IMR-90 (cell line): ENCODE results near the gene DNM1. TPM values are rescaled to one million over a fixed set of nuclear protein-coding genes. Genes with fewer than 3 reads are reported as not detected.

Source experiments
- ATAC-seq: fragments of 200-7000 bp; cut with Tn5 transposase; 2 replicates; pipeline ENCODE4 v1.9.1; 2020; ENCODE audit warnings: low read depth, mild to moderate bottlenecking, moderate library complexity
- BruUV-seq: library from RNA; stranded (reverse); fragments of 400-500 nt; replicated peaks from 2 replicates; lab custom pipeline; 2021; lab: Mats Ljungman, UMichigan
- CTCF ChIA-PET: fragments of 300-600 bp; formaldehyde crosslinking; extraction: SDS; loops from one replicate; lab custom pipeline; 2021; ENCODE audit warnings: antibody characterized with exemption; lab: Yijun Ruan, JAX
- POLR2A ChIA-PET: fragments of 300-600 bp; sonication (Branson Sonifier 250); formaldehyde crosslinking; loops from one replicate; lab custom pipeline; 2022; ENCODE audit warnings: antibody characterized with exemption; ENCODE audit not compliant: unreplicated experiment; lab: Charles Lee
- DNase-seq: peaks from one replicate; pipeline ENCODE4 v3.0.0; 2013
- H2AFZ ChIP-seq: replicated peaks from 2 replicates; pipeline ENCODE3; 2013; ENCODE audit warnings: low read length, mild to moderate bottlenecking; ENCODE audit not compliant: poor library complexity
- H2AK5ac ChIP-seq: 2 replicates; pipeline ENCODE4 v1.6.1; 2013; ENCODE audit warnings: low read depth, low read length, inconsistent platforms
- H2AK9ac ChIP-seq: replicated peaks from 2 replicates; pipeline ENCODE3; 2013; ENCODE audit warnings: mild to moderate bottlenecking, low read depth, low read length, moderate library complexity; ENCODE audit not compliant: poor library complexity
- H2BK120ac ChIP-seq: 2 replicates; pipeline ENCODE4 v1.6.1; 2013; ENCODE audit warnings: low read depth, low read length, inconsistent platforms
- H2BK15ac ChIP-seq: 3 replicates; pipeline ENCODE4 v1.6.1; 2013; ENCODE audit warnings: low read depth, low read length, inconsistent platforms
- H2BK20ac ChIP-seq: 2 replicates; pipeline ENCODE4 v1.6.1; 2013; ENCODE audit warnings: low read depth, mild to moderate bottlenecking, inconsistent platforms, low read length, moderate library complexity
- H2BK5ac ChIP-seq: 2 replicates; pipeline ENCODE4 v1.6.1; 2013; ENCODE audit warnings: mild to moderate bottlenecking, low read depth, low read length, inconsistent platforms; ENCODE audit not compliant: poor library complexity, severe bottlenecking
- H3K14ac ChIP-seq: replicated peaks from 2 replicates; pipeline ENCODE4 v1.6.1; 2013; ENCODE audit warnings: low read depth, low read length, inconsistent platforms
- H3K18ac ChIP-seq: 2 replicates; pipeline ENCODE4 v1.6.1; 2013; ENCODE audit warnings: low read depth, low read length, control low read depth
- H3K23ac ChIP-seq: 2 replicates; pipeline ENCODE4 v1.6.1; 2013; ENCODE audit warnings: low read depth, low read length, inconsistent platforms
- H3K27ac ChIP-seq: 2 replicates; pipeline ENCODE4 v1.5.1; 2013; ENCODE audit warnings: mild to moderate bottlenecking, control low read depth, low read length; ENCODE audit not compliant: insufficient read depth
- H3K27me3 ChIP-seq: 2 replicates; pipeline ENCODE4 v1.6.1; 2013; ENCODE audit warnings: low read length; ENCODE audit not compliant: control insufficient read depth, insufficient read depth
- H3K36me3 ChIP-seq: 2 replicates; pipeline ENCODE4 v1.6.1; 2013; ENCODE audit warnings: low read length, mixed read lengths; ENCODE audit not compliant: control insufficient read depth, insufficient read depth
- H3K4ac ChIP-seq: 2 replicates; pipeline ENCODE4 v1.6.1; 2013; ENCODE audit warnings: low read depth, low read length, inconsistent platforms
- H3K4me1 ChIP-seq: 2 replicates; pipeline ENCODE4 v1.6.1; 2013; ENCODE audit warnings: low read length, mixed read lengths; ENCODE audit not compliant: control insufficient read depth, insufficient read depth
- H3K4me2 ChIP-seq: 2 replicates; pipeline ENCODE4 v1.6.1; 2013; ENCODE audit warnings: low read depth, mild to moderate bottlenecking, control low read depth, low read length, moderate library complexity
- H3K4me3 ChIP-seq: 2 replicates; pipeline ENCODE4 v1.5.1; 2013; ENCODE audit warnings: low read depth, mild to moderate bottlenecking, control low read depth, low read length, moderate library complexity; ENCODE audit not compliant: insufficient read depth
- H3K56ac ChIP-seq: 2 replicates; pipeline ENCODE4 v1.6.1; 2013; ENCODE audit warnings: low read length, inconsistent platforms; ENCODE audit not compliant: insufficient read depth; ENCODE audit errors: extremely low read depth
- H3K79me1 ChIP-seq, 2 experiments: 2 replicates each; pipeline ENCODE4 v1.6.1; 2013; ENCODE audit warnings: low read length in 2 of 2, inconsistent platforms in 1 of 2, low read depth in 1 of 2
- H3K9ac ChIP-seq: 2 replicates; pipeline ENCODE4 v1.6.1; 2013; ENCODE audit warnings: low read depth, low read length, control low read depth
- H3K9me1 ChIP-seq: 2 replicates; pipeline ENCODE4 v1.6.1; 2013; ENCODE audit warnings: low read length, inconsistent platforms; ENCODE audit not compliant: insufficient read depth
- H3K9me3 ChIP-seq: 2 replicates; pipeline ENCODE4 v1.6.1; 2013; ENCODE audit warnings: low read length; ENCODE audit not compliant: control insufficient read depth, insufficient read depth
- H4K20me1 ChIP-seq: 2 replicates; pipeline ENCODE4 v1.6.1; 2013; ENCODE audit warnings: low read length, inconsistent platforms; ENCODE audit not compliant: insufficient read depth
- H4K5ac ChIP-seq: 2 replicates; pipeline ENCODE4 v1.6.1; 2013; ENCODE audit warnings: mild to moderate bottlenecking, low read depth, low read length, control low read depth
- H4K8ac ChIP-seq, 2 experiments: 2 replicates each; pipeline ENCODE4 v1.6.1; 2013; ENCODE audit warnings: low read depth in 2 of 2, low read length in 2 of 2, control low read depth in 1 of 2, inconsistent platforms in 1 of 2
- H4K91ac ChIP-seq: 2 replicates; pipeline ENCODE4 v1.6.1; 2013; ENCODE audit warnings: low read depth, low read length, inconsistent platforms; ENCODE audit not compliant: insufficient read depth
- BHLHE40 ChIP-seq: fragments of 150-350 bp; IDR thresholded peaks from 2 replicates; pipeline ENCODE4 v1.6.1; 2016; ENCODE audit warnings: mild to moderate bottlenecking, low read depth, low read length
- CEBPB ChIP-seq: IDR thresholded peaks from 2 replicates; pipeline ENCODE4 v1.6.1; 2012; ENCODE audit warnings: low read depth, low read length, improper control_type of control experiment
- CHD1 ChIP-seq: IDR thresholded peaks from 2 replicates; pipeline ENCODE4 v1.6.1; 2012; ENCODE audit warnings: low read depth, low read length, improper control_type of control experiment
- ELK1 ChIP-seq: fragments of 150-350 bp; IDR thresholded peaks from 2 replicates; pipeline ENCODE4 v1.6.1; 2016; ENCODE audit warnings: low read depth, mild to moderate bottlenecking, low read length, moderate library complexity, borderline replicate concordance
- FOS ChIP-seq: fragments of 150-350 bp; IDR thresholded peaks from 2 replicates; pipeline ENCODE4 v1.6.1; 2016; ENCODE audit warnings: low read depth, low read length
- MAFK ChIP-seq: IDR thresholded peaks from 2 replicates; pipeline ENCODE4 v1.6.1; 2012; ENCODE audit warnings: low read depth, low read length, improper control_type of control experiment
- MAZ ChIP-seq: IDR thresholded peaks from 2 replicates; pipeline ENCODE4 v1.6.1; 2012; ENCODE audit warnings: low read depth, mild to moderate bottlenecking, low read length, improper control_type of control experiment, moderate library complexity, borderline replicate concordance
- MXI1 ChIP-seq: IDR thresholded peaks from 2 replicates; pipeline ENCODE4 v1.6.1; 2012; ENCODE audit warnings: low read depth, mild to moderate bottlenecking, low read length, moderate library complexity, borderline replicate concordance
- NFE2L2 ChIP-seq: fragments of 150-350 bp; IDR thresholded peaks from 2 replicates; pipeline ENCODE4 v1.6.1; 2016; ENCODE audit warnings: low read depth, mild to moderate bottlenecking, low read length
- RCOR1 ChIP-seq: IDR thresholded peaks from 2 replicates; pipeline ENCODE4 v1.6.1; 2012; ENCODE audit warnings: mild to moderate bottlenecking, low read length, improper control_type of control experiment; ENCODE audit not compliant: insufficient replicate concordance
- RFX5 ChIP-seq: IDR thresholded peaks from 2 replicates; pipeline ENCODE4 v1.8.0; 2012; ENCODE audit warnings: low read depth, mild to moderate bottlenecking, low read length, moderate library complexity
- SMC3 ChIP-seq: fragments of 150-350 bp; IDR thresholded peaks from 2 replicates; pipeline ENCODE4 v1.6.1; 2016; ENCODE audit warnings: low read depth, mild to moderate bottlenecking, antibody characterized with exemption, low read length, moderate library complexity
- WGBS, 2 experiments: methylation state at CpG; one replicate each; pipeline versions ENCODE4 v1.1.5 to v1.1.7; 2013; ENCODE audit warnings: missing lambda C conversion rate in 2 of 2; ENCODE audit not compliant: insufficient read length in 1 of 2; ENCODE audit errors: extremely low coverage in 2 of 2; 5-methylcytosine and 5-hydroxymethylcytosine counted together
- dilution Hi-C: fragments of 300-500 bp; cut with HindIII; formaldehyde crosslinking; loops from one replicate; pipeline ENCODE4 v1.14.3; 2018; ENCODE audit warnings: low sequenced_read_pairs; ENCODE audit not compliant: unreplicated experiment
- in situ Hi-C: fragments of 300-500 bp; cut with MboI; formaldehyde crosslinking; loops from 3 replicates; pipeline ENCODE4 v1.14.3; 2019; ENCODE audit warnings: low sequenced_read_pairs, inconsistent platforms, mixed read lengths
- intact Hi-C: fragments of 100-400 bp; cut with micrococcal nuclease; formaldehyde crosslinking; loops from 2 replicates; pipeline ENCODE4 v1.10.0; 2022
- polyA plus RNA-seq, 3 experiments: library from polyadenylated mRNA; depleted of rRNA; stranded (reverse); fragments of >200 nt; gene quantifications; 2 replicates each; pipeline ENCODE4 v1.2.3, GENCODE V29; 2012; ENCODE audit warnings: low replicate concordance in 1 of 3
- total RNA-seq: library from RNA; depleted of rRNA; stranded (reverse); fragments of >200 nt; gene quantifications from 2 replicates; pipeline ENCODE4 v1.2.3, GENCODE V29; 2012
- TF ChIP-seq, protein P1 (sequence below): conservative IDR thresholded peaks from 2 replicates; pipeline ENCODE4 v1.5.1; 2012; ENCODE audit warnings: mild to moderate bottlenecking, low read depth, low read length, improper control_type of control experiment

Gene DNM1
- total and polyA plus RNA-seq, 2 of the 4 experiments (the other 2 are of a cell fraction): 13.6 to 17.7 TPM

- TF ChIP-seq FOS: no peak
- no peak for TF ChIP-seq RFX5
Measured at GRCh38 chr9:128218518-128219389, 15.6 kb downstream of the DNM1 start (continued).

DNA sequence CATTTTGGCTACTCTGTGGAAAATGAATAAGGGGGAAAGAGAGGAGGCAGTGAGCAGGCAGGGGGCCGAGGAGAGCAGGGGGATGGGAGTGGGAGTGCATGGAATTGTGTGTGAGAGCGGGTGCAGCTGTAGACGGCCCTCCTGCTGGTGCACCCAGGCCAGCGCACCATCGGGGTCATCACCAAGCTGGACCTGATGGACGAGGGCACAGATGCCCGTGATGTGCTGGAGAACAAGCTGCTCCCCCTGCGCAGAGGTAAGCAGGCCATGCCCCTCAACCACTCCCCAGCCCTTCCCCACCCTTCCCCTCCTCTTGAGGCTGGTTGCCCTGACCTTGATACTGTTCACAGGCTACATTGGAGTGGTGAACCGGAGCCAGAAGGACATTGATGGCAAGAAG is 16.7 kb downstream of the DNM1 start:
- TF ChIP-seq ELK1 (no peak), CEBPB (no peak), SMC3 (no peak), NFE2L2 (no peak), RCOR1 (no peak), CHD1 (no peak), MAFK (no peak), MXI1 (no peak), RFX5 (no peak), MAZ (no peak), BHLHE40 (no peak)
- TF ChIP-seq, protein P1, sequence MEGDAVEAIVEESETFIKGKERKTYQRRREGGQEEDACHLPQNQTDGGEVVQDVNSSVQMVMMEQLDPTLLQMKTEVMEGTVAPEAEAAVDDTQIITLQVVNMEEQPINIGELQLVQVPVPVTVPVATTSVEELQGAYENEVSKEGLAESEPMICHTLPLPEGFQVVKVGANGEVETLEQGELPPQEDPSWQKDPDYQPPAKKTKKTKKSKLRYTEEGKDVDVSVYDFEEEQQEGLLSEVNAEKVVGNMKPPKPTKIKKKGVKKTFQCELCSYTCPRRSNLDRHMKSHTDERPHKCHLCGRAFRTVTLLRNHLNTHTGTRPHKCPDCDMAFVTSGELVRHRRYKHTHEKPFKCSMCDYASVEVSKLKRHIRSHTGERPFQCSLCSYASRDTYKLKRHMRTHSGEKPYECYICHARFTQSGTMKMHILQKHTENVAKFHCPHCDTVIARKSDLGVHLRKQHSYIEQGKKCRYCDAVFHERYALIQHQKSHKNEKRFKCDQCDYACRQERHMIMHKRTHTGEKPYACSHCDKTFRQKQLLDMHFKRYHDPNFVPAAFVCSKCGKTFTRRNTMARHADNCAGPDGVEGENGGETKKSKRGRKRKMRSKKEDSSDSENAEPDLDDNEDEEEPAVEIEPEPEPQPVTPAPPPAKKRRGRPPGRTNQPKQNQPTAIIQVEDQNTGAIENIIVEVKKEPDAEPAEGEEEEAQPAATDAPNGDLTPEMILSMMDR: no peak
- Histone ChIP-seq H3K4me1 (peaks cover 17% of the 10 kb centered on the region), H2AK5ac (no peak overlapping the region), H3K9me3 (no peaks in the 10 kb centered on the region), H3K79me1 (no peaks in the 10 kb centered on the region; a peak in 1 of 4 replicates), H4K20me1 (0 out of 2 replicates have a peak, but pooled peaks cover 4% of the 10 kb centered on the region), H3K27me3 (no peaks in the 10 kb centered on the region), H3K27ac (no peak overlapping the region), H3K4me2 (no peak overlapping the region), H3K18ac (no peak overlapping the region), H3K14ac (no peak overlapping the region), H3K4me3 (no peak overlapping the region), H3K4ac (no peak overlapping the region), H2BK5ac (no peak overlapping the region), H4K5ac (no peak overlapping the region), H2BK15ac (no peak overlapping the region), H3K56ac (no peak overlapping the region), H4K91ac (no peak overlapping the region), H3K9me1 (peaks cover 14% of the 10 kb centered on the region), H2BK120ac (no peak overlapping the region), H4K8ac (no peak overlapping the region), H2AFZ (no peak overlapping the region), H3K23ac (no peak overlapping the region), H3K36me3 (peaks cover 6% of the 10 kb centered on the region; the same call in 1 of the 2 replicates), H3K9ac (no peak overlapping the region), H2AK9ac (no peak overlapping the region), H2BK20ac (no peak overlapping the region)
- no TSS peak for BruUV-seq
- 60% methylated on average over 1 of the region's 9 CpGs; no CpG with 5 or more reads in 1 of the 2 experiments for WGBS, 2 experiments
- ChIA-PET POLR2A (no interaction called here), CTCF (no interaction called here)
- ATAC-seq: no peak
- intact Hi-C loops (no loop called here), dilution Hi-C loops (no loop called here), in situ Hi-C loops (no loop called here)
- DNase-seq: no peak
